Measurements from ENCODE around the gene CCDC148.

CCDC148 gene

DNA sequence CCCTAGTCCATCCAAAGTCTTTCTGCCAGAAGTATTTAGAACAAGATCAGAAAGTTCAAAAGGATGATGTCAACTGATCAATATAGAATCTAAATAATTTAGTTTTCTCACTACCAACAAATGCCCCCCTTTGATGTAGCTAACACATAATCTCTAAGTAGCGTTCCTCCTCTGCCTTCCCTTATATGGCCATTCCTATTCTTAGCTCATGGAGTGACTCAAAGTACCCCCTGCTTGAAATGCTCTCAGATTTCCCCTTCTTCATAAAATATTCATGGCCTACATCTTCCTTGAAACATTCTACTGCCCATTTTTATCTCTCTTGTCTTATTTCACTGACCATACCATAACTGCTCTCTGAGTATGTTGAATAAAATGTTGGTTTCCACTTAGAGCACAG lies 203.4 kb downstream of the CCDC148 start:
- TF ChIP-seq TCF12 (IDR thresholded peaks at IDR 0.05; ENCODE audit: low read depth), result no peak
- no peak for TF ChIP-seq EP300 (IDR thresholded peaks at IDR 0.05; ENCODE audit: borderline replicate concordance)
- no peak for TF ChIP-seq CREB1 (IDR thresholded peaks at IDR 0.05; ENCODE audit: low read depth)
- no peak for TF ChIP-seq USF1 (IDR thresholded peaks at IDR 0.05)
- TF ChIP-seq YY1 (IDR thresholded peaks at IDR 0.05; ENCODE audit: low read depth), result no peak
- no peak for TF ChIP-seq RAD21 (IDR thresholded peaks at IDR 0.05; ENCODE audit: low read depth)
- no peak for TF ChIP-seq EGR1 (IDR thresholded peaks at IDR 0.05)

DNA sequence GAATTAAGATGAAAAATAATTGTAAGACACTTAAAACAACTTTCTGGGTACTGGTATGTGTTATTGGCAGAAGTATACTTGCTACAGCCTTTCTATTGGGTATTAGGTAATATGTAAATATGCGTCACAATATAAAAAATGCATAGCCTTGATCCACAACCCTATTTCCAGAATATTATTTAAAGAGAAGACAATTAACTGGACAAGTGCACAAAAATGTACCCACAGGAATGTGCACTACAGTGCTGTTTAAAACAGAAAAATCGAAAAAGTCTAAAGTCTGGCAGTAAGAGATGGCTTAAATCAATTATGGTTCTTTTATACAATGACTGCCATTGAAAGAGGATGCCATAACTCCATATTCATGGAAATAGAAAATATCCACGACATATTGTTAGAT lies 205.2 kb downstream of the CCDC148 start:
- TF ChIP-seq TEAD4 (IDR thresholded peaks at IDR 0.05) (no peak), USF1 (IDR thresholded peaks at IDR 0.05) (no peak), EGR1 (IDR thresholded peaks at IDR 0.05) (no peak), REST (IDR thresholded peaks at IDR 0.05; ENCODE audit: low read depth) (no peak), CEBPB (IDR thresholded peaks at IDR 0.05) (no peak), ZBTB7A (IDR thresholded peaks at IDR 0.05; ENCODE audit: low read depth) (no peak), RAD21 (IDR thresholded peaks at IDR 0.05; ENCODE audit: low read depth) (no peak), EP300 (IDR thresholded peaks at IDR 0.05; ENCODE audit: borderline replicate concordance) (no peak), TAF1 (IDR thresholded peaks at IDR 0.05; ENCODE audit: low read depth) (no peak), CREB1 (IDR thresholded peaks at IDR 0.05; ENCODE audit: low read depth) (no peak)

DNA sequence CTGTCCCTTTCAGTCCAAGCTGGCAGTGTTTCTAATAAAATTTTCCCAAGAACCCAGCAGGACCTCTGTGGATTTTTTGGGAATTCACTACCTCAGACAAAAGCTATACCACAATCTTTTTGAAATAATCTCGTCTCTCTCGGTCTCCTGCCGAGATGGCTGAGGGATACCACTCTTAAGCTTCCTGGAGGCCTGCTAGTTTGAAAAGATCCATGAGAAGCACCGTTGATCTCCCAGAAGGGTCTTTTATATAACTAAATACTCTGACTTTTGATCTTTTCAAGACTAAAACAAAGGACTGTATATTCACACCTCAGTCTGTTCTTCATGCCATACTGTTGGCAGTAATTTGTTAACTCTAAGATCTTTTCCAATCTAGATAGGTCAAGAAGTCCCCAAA lies 213.2 kb downstream of the CCDC148 start:
- TF ChIP-seq EGR1 (IDR thresholded peaks at IDR 0.05) (no peak), EP300 (IDR thresholded peaks at IDR 0.05; ENCODE audit: borderline replicate concordance) (no peak), FOXM1 (IDR thresholded peaks at IDR 0.05; ENCODE audit: borderline replicate concordance, low read depth) (no peak), NFIC (IDR thresholded peaks at IDR 0.05) (no peak), TAF1 (IDR thresholded peaks at IDR 0.05; ENCODE audit: low read depth) (no peak), MAX (IDR thresholded peaks at IDR 0.05) (no peak), TEAD4 (IDR thresholded peaks at IDR 0.05) (no peak), CREB1 (IDR thresholded peaks at IDR 0.05; ENCODE audit: low read depth) (no peak), TCF12 (IDR thresholded peaks at IDR 0.05; ENCODE audit: low read depth) (no peak), ZBTB7A (IDR thresholded peaks at IDR 0.05; ENCODE audit: low read depth) (no peak), RAD21 (IDR thresholded peaks at IDR 0.05; ENCODE audit: low read depth) (no peak), USF1 (IDR thresholded peaks at IDR 0.05) (no peak), REST (IDR thresholded peaks at IDR 0.05; ENCODE audit: low read depth) (no peak), YY1 (IDR thresholded peaks at IDR 0.05; ENCODE audit: low read depth) (no peak), CEBPB (IDR thresholded peaks at IDR 0.05) (no peak)

DNA sequence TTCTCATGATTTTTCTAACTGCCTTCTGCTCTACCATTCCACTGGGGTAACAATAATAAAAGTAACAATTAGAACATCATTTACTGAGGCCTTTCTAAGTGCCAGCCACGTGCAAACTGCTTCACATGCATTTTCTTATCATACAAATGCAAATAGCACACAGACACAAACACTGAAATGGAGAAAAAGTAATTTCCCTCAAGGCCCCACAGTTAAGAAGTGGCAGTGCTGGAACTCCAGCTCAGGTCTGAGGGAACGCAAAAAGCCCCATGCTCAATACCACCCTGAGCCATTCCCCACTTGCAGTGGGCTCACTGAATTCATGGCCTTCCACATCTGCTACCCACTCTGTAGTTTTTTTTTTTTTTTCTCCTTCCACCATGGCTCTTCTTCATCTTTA lies 214.3 kb downstream of the CCDC148 start:
- TF ChIP-seq MAX (IDR thresholded peaks at IDR 0.05) (no peak), USF1 (IDR thresholded peaks at IDR 0.05) (no peak), EGR1 (IDR thresholded peaks at IDR 0.05) (no peak), FOXM1 (IDR thresholded peaks at IDR 0.05; ENCODE audit: borderline replicate concordance, low read depth) (no peak), RAD21 (IDR thresholded peaks at IDR 0.05; ENCODE audit: low read depth) (no peak), ZBTB7A (IDR thresholded peaks at IDR 0.05; ENCODE audit: low read depth) (no peak), NFIC (IDR thresholded peaks at IDR 0.05) (no peak), CEBPB (IDR thresholded peaks at IDR 0.05) (no peak), TAF1 (IDR thresholded peaks at IDR 0.05; ENCODE audit: low read depth) (no peak), EP300 (IDR thresholded peaks at IDR 0.05; ENCODE audit: borderline replicate concordance) (no peak), TEAD4 (IDR thresholded peaks at IDR 0.05) (no peak), CREB1 (IDR thresholded peaks at IDR 0.05; ENCODE audit: low read depth) (no peak), YY1 (IDR thresholded peaks at IDR 0.05; ENCODE audit: low read depth) (no peak)

DNA sequence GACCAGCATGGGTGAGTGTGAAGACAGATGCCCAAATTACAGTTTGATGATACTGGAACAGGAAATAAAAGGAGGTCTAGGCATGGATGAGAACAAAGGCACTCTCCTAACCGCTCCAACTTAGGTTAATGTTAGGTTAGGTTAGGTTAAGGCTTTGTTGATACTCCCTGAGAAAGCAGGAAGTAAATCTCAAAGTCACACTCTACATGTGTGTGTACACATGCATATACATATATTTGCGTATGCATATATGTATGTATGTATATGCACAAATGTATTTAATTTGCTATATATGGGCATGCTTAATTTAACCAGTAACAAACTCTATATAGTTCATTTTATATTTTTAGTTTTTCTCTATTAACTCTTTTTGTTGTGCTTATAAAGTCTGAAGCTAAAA lies 215.6 kb downstream of the CCDC148 start:
- no peak for TF ChIP-seq MAX (IDR thresholded peaks at IDR 0.05)
- no peak for TF ChIP-seq RAD21 (IDR thresholded peaks at IDR 0.05; ENCODE audit: low read depth)
- TF ChIP-seq YY1 (IDR thresholded peaks at IDR 0.05; ENCODE audit: low read depth), result no peak
- no peak for TF ChIP-seq TAF1 (IDR thresholded peaks at IDR 0.05; ENCODE audit: low read depth)
- TF ChIP-seq CEBPB (IDR thresholded peaks at IDR 0.05), result no peak
- TF ChIP-seq REST (IDR thresholded peaks at IDR 0.05; ENCODE audit: low read depth), result no peak
- no peak for TF ChIP-seq TEAD4 (IDR thresholded peaks at IDR 0.05)
- TF ChIP-seq NFIC (IDR thresholded peaks at IDR 0.05), result no peak
- TF ChIP-seq USF1 (IDR thresholded peaks at IDR 0.05), result no peak
- TF ChIP-seq TCF12 (IDR thresholded peaks at IDR 0.05; ENCODE audit: low read depth), result no peak
- no peak for TF ChIP-seq ZBTB7A (IDR thresholded peaks at IDR 0.05; ENCODE audit: low read depth)
- no peak for TF ChIP-seq EGR1 (IDR thresholded peaks at IDR 0.05)
- TF ChIP-seq FOXM1 (IDR thresholded peaks at IDR 0.05; ENCODE audit: borderline replicate concordance, low read depth), result no peak
- TF ChIP-seq CREB1 (IDR thresholded peaks at IDR 0.05; ENCODE audit: low read depth), result no peak
- TF ChIP-seq EP300 (IDR thresholded peaks at IDR 0.05; ENCODE audit: borderline replicate concordance), result no peak

Data from Ishikawa (cell line).